ENCODE measurements around the gene CRYGB. TPM values are rescaled to one million over a fixed set of nuclear protein-coding genes. Genes with fewer than 3 reads are reported as not detected.

Gene CRYGB
- total and polyA plus RNA-seq, 2 of the 13 experiments (the other 11 are each of a cell fraction or from before 2014, with no cell fraction given), result not detected

DNA sequence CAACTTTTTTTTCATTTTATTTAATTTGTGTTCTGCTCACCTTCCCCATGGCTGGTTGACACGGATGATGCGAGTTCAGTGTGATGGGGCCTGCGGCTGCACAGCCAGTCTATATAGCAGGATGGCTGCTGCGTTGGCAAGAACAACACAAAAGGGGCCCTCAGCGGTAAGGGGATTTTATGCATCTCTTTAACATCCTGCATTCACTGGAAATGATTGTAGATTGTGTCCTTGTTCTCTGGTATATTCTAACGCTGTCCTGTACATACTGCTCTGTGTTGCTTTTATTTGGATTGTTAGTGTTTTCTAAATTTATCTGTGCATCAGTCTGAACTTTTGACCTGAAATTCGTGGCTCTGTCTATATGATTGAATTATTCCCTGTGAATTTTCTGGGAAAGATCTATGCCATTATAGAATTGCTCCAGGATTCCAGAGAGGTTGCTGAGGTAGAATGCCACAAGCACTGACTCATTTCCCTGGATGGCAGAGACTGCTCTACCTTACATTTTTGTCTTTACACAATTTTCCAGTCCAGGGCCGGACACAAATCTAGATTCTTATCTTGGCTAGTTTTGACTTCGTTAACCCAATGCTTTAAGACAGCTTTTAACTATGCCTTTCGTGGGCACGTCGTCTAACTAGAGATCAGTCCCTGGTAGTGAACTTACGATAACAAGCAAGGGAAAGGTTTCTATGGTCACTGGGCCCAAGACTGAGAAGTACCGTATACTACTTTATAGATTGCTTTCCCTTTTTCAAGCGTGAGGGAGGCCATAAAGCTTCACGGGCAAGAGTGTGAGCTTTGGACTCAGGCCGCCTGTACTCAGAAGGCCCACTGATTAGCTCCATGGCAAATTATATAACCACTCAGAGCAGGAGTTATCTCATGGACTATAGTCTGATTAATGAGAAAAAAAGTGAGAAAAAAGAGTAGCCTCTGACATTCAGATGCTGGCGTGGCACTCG is 15.9 kb downstream of the CRYGB start, which contains the start of gene CRYGC (continued):
- TF ChIP-seq SYNCRIP (IDR thresholded peaks at IDR 0.05; ENCODE audit: insufficient read depth, low read depth, low read length) (no peak), ZNF605 (CRISPR knock-in tag; IDR thresholded peaks at IDR 0.05) (peak; percentile 62), BHLHE40 (IDR thresholded peaks at IDR 0.05; ENCODE audit: low read length) (0 out of 2 replicates have a peak, but pooled peaks have one; percentile 4), ZFP36 (IDR thresholded peaks at IDR 0.05; ENCODE audit: borderline replicate concordance, low read depth, low read length, partially characterized antibody) (no peak), NONO (IDR thresholded peaks at IDR 0.05) (no peak), NONO (CRISPR knock-in tag; conservative IDR thresholded peaks at IDR 0.05) (0 out of 2 replicates have a peak, but pooled peaks have one; percentile 31), MEF2D (CRISPR knock-in tag; IDR thresholded peaks at IDR 0.05) (no peak), MTA1 (CRISPR knock-in tag; IDR thresholded peaks at IDR 0.05; ENCODE audit: borderline replicate concordance) (no peak), TAF15 (IDR thresholded peaks at IDR 0.05; ENCODE audit: low read depth, low read length, poor library complexity, severe bottlenecking) (no peak), ZNF614 (CRISPR knock-in tag; IDR thresholded peaks at IDR 0.05; ENCODE audit: borderline replicate concordance) (peak; percentile 71; the same call in 1 of the 2 replicates), SMARCE1 (IDR thresholded peaks at IDR 0.05; ENCODE audit: borderline replicate concordance) (no peak), IKZF1 (IDR thresholded peaks at IDR 0.05) (no peak), REXO4 (CRISPR knock-in tag; IDR thresholded peaks at IDR 0.05; ENCODE audit: borderline replicate concordance) (no peak), XBP1 (CRISPR knock-in tag; IDR thresholded peaks at IDR 0.05) (no peak), ZNF878 (CRISPR knock-in tag; IDR thresholded peaks at IDR 0.05) (peak; percentile 82; the same call in 1 of the 2 replicates), ZNF44 (CRISPR knock-in tag; IDR thresholded peaks at IDR 0.05) (no peak), ZNF572 (CRISPR knock-in tag; IDR thresholded peaks at IDR 0.05) (no peak), ZNF660 (CRISPR knock-in tag; IDR thresholded peaks at IDR 0.05; ENCODE audit: borderline replicate concordance, low read depth) (no peak), SIX1 (CRISPR knock-in tag; IDR thresholded peaks at IDR 0.05; ENCODE audit: borderline replicate concordance) (peak; percentile 26; the same call in 1 of the 2 replicates), ZNF3 (CRISPR knock-in tag; IDR thresholded peaks at IDR 0.05) (no peak)
- TF ChIP-seq, protein P1, sequence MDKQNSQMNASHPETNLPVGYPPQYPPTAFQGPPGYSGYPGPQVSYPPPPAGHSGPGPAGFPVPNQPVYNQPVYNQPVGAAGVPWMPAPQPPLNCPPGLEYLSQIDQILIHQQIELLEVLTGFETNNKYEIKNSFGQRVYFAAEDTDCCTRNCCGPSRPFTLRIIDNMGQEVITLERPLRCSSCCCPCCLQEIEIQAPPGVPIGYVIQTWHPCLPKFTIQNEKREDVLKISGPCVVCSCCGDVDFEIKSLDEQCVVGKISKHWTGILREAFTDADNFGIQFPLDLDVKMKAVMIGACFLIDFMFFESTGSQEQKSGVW (CRISPR knock-in tag; IDR thresholded peaks at IDR 0.05; ENCODE audit: borderline replicate concordance), result no peak
- TF ChIP-seq, protein P2, sequence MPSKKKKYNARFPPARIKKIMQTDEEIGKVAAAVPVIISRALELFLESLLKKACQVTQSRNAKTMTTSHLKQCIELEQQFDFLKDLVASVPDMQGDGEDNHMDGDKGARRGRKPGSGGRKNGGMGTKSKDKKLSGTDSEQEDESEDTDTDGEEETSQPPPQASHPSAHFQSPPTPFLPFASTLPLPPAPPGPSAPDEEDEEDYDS (CRISPR knock-in tag; IDR thresholded peaks at IDR 0.05), result no peak
- TF ChIP-seq, protein P3, sequence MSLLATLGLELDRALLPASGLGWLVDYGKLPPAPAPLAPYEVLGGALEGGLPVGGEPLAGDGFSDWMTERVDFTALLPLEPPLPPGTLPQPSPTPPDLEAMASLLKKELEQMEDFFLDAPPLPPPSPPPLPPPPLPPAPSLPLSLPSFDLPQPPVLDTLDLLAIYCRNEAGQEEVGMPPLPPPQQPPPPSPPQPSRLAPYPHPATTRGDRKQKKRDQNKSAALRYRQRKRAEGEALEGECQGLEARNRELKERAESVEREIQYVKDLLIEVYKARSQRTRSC (CRISPR knock-in tag; IDR thresholded peaks at IDR 0.05; ENCODE audit: low read depth), result no peak
- TF ChIP-seq, protein P4, sequence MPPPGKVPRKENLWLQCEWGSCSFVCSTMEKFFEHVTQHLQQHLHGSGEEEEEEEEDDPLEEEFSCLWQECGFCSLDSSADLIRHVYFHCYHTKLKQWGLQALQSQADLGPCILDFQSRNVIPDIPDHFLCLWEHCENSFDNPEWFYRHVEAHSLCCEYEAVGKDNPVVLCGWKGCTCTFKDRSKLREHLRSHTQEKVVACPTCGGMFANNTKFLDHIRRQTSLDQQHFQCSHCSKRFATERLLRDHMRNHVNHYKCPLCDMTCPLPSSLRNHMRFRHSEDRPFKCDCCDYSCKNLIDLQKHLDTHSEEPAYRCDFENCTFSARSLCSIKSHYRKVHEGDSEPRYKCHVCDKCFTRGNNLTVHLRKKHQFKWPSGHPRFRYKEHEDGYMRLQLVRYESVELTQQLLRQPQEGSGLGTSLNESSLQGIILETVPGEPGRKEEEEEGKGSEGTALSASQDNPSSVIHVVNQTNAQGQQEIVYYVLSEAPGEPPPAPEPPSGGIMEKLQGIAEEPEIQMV (CRISPR knock-in tag; IDR thresholded peaks at IDR 0.05; ENCODE audit: low read depth), result no peak
- TF ChIP-seq, protein P5, sequence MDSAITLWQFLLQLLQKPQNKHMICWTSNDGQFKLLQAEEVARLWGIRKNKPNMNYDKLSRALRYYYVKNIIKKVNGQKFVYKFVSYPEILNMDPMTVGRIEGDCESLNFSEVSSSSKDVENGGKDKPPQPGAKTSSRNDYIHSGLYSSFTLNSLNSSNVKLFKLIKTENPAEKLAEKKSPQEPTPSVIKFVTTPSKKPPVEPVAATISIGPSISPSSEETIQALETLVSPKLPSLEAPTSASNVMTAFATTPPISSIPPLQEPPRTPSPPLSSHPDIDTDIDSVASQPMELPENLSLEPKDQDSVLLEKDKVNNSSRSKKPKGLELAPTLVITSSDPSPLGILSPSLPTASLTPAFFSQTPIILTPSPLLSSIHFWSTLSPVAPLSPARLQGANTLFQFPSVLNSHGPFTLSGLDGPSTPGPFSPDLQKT (CRISPR knock-in tag; IDR thresholded peaks at IDR 0.05; ENCODE audit: borderline replicate concordance), result no peak

Measured in HepG2 (cell line).